Measurements from ENCODE around the gene SCGB2B2.
"Not testable (repeated sequence)": the region's sequence is repeated elsewhere in the genome, so short reads cannot be mapped to it uniquely, and the experiment has no call there.

SCGB2B2 gene

DNA sequence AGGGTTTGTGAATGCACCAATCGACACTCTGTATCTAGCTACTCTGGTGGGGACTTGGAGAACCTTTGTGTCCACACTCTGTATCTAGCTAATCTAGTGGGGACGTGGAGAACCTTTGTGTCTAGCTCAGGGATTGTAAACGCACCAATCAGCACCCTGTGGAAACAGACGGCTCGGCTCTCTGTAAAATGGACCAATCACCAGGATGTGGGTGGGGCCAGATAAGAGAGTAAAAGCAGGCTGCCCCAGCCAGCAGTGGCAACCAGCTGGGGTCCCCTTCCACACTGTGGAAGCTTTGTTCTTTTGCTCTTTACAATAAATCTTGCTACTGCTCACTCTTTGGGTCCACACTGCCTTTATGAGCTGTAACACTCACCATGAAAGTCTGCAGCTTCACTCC is 8.3 kb downstream of the SCGB2B2 start:
- not testable (repeated sequence) for DNase-seq (ENCODE audit: low read depth)

GRCh38 chr19:34668077-34668689 is 8.8 kb downstream of the SCGB2B2 start:
- DNase-seq (ENCODE audit: low read depth): not testable (repeated sequence)

DNA sequence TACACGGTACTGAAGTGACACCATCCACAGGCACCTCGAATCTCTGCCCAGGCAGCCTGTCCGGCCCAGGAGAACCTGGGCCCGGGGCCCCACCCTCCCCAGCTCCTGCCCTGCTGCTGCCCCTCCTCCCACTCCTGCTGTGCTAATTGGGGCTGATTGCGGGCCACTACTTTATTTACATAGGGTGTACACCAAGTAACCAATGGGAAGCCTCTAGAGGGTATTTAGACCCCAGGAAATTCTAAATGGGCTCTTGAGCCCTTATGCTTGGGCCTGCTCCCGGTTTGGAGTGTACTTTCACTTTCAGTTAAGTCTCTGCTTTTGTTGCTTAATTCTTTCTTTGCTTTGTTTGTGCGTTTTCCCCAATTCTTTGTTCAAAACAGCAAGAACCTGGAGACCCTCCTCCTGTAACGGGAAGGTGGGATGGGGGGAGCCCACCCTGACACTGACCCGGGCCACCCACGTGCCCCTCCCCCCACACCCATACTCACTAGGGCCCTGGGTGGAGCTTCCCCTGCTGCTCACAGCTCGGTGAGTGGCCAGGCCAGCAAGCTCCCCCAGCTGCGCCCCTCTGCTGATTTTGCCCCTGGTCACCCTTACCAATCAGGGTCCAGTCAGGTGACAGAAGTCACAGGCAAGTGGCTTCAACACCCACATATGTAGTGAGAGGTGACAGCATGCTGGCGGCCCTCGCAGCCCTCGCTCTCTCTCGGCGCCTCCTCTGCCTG is 9.4 kb downstream of the SCGB2B2 start:
- no peak for DNase-seq (ENCODE audit: low read depth)

- no peak for DNase-seq (ENCODE audit: low read depth)
Measured at GRCh38 chr19:34666958-34667265, 10.0 kb downstream of the SCGB2B2 start.

- DNase-seq (ENCODE audit: low read depth): no peak
Measured at GRCh38 chr19:34666200-34666957, 10.6 kb downstream of the SCGB2B2 start.

GRCh38 chr19:34665275-34665674 is 11.7 kb downstream of the SCGB2B2 start:
- DNase-seq (ENCODE audit: low read depth): not testable (repeated sequence)

- DNase-seq (ENCODE audit: low read depth): no peak
Measured at GRCh38 chr19:34664870-34665269, 12.1 kb downstream of the SCGB2B2 start.

GRCh38 chr19:34664168-34664567 is 12.8 kb downstream of the SCGB2B2 start:
- no peak for DNase-seq (ENCODE audit: low read depth)

- DNase-seq (ENCODE audit: low read depth): peak; percentile 23
Measured at GRCh38 chr19:34662919-34663318, 14.0 kb downstream of the SCGB2B2 start.

DNA sequence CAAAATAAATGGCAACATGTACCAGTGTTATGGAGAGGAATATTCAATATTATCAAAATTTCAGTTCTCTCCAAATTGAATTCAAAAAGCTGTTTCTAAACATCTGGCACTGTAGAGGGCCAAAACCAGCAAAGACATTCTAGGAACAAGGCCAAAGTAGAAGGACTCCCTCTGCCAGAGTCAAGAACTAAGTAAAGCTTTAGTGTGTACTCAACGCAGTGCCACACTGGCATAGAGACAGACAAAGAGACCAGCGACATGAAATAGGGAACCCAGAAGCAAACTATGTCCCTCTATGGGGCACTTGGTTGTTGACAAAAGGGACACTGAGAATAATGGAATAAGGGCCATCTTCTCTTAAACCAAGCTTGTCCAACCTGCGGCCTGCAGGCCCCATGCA is 15.6 kb downstream of the SCGB2B2 start:
- DNase-seq (ENCODE audit: low read depth): no peak

- no peak for DNase-seq (ENCODE audit: low read depth)
Measured at GRCh38 chr19:34655651-34656050, 21.3 kb downstream of the SCGB2B2 start.

GRCh38 chr19:34654796-34655195 is 22.2 kb downstream of the SCGB2B2 start:
- DNase-seq (ENCODE audit: low read depth): no peak

DNA sequence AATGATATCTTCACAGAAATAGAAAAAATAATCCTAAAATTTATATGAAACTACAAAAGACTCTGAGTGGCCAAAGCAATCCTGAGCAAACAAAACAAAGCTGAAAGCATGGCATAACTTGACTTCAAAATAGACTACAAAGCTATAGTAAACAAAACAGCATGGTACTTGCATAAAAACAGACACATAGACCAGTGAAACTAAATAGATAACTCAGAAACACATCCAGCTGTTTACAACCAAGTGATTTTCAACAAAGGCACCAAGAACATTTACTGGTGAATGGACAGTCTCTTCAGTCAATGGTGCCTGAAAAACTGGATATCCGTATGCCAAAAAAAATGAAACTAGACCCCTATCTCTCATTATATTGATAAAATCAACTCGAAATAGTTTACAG is 25.2 kb downstream of the SCGB2B2 start:
- DNase-seq (ENCODE audit: low read depth): no peak

- DNase-seq (ENCODE audit: low read depth): no peak
Measured at GRCh38 chr19:34649886-34650543, 26.9 kb downstream of the SCGB2B2 start.

GRCh38 chr19:34645551-34645950 is 31.4 kb downstream of the SCGB2B2 start:
- no peak for DNase-seq (ENCODE audit: low read depth)

- no peak for DNase-seq (ENCODE audit: low read depth)
Measured at GRCh38 chr19:34644991-34645461, 31.9 kb downstream of the SCGB2B2 start.

GRCh38 chr19:34642241-34642640 is 34.7 kb downstream of the SCGB2B2 start:
- DNase-seq (ENCODE audit: low read depth): no peak

DNA sequence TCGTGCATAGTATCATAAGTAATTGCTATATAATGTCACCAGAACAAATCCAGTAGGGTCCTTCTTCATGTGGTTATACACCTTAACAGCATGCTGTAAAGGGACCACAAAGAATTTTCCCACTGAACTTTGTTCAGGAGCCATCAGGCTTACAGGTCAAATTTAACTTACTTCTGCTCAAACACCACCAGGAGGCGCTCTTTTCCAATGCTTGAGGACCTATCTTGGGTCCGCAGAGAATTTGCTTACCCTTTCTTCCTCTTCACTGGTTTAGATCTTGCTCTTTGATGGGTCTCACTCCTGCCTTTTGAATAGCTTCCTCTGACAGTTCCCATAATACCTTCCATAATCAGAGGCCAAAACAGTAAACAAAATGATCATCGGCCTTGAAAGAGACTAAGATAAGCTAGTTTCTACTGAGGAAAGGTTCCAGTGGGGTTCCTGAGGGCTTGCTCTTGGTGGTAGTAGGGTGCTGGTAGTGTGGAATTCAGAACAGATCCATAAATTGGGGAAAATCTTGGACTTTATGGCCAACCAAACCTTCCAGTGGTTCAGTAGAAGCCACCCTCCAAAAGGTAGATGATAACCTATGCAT is 37.4 kb downstream of the SCGB2B2 start:
- peak; percentile 67 for DNase-seq (ENCODE audit: low read depth)

GRCh38 chr19:34633802-34634201 is 43.2 kb downstream of the SCGB2B2 start:
- no peak for DNase-seq (ENCODE audit: low read depth)
